ACC112 (cell line): Measurements from ENCODE around the gene CEP126.
A peak's percentile ranks its signal among the peaks of the same experiment; 100 is the strongest.
"Not testable (repeated sequence)": the region's sequence is repeated elsewhere in the genome, so short reads cannot be mapped to it uniquely, and the experiment has no call there.

Source experiments
- H2AFZ ChIP-seq: fragments of 200-600 bp; sonication (generic); one replicate; pipeline ENCODE4 v1.6.0; 2017; ENCODE audit warnings: antibody characterized with exemption, low read length; ENCODE audit not compliant: unreplicated experiment
- H3K27ac ChIP-seq: fragments of 200-600 bp; sonication (generic); 2 replicates; pipeline ENCODE4 v1.5.1; 2014; ENCODE audit warnings: low read depth, mild to moderate bottlenecking, antibody characterized with exemption, low read length, moderate library complexity
- H3K27me3 ChIP-seq: fragments of 200-600 bp; sonication (generic); 2 replicates; pipeline ENCODE4 v1.6.1; 2014; ENCODE audit warnings: mild to moderate bottlenecking, antibody characterized with exemption, low read length, moderate library complexity, mixed read lengths; ENCODE audit not compliant: insufficient read depth
- H3K36me3 ChIP-seq: fragments of 200-600 bp; sonication (generic); 2 replicates; pipeline ENCODE4 v1.6.1; 2016; ENCODE audit warnings: mild to moderate bottlenecking, antibody characterized with exemption, low read length, moderate library complexity, mixed read lengths; ENCODE audit not compliant: insufficient read depth
- H3K4me1 ChIP-seq: fragments of 200-600 bp; sonication (generic); one replicate; pipeline ENCODE4 v1.6.1; 2016; ENCODE audit warnings: low read length, mixed read lengths; ENCODE audit not compliant: insufficient read depth, unreplicated experiment, control insufficient read depth
- H3K4me3 ChIP-seq: fragments of 200-600 bp; sonication (generic); 2 replicates; pipeline ENCODE4 v1.5.1; 2014; ENCODE audit warnings: mild to moderate bottlenecking, low read depth, low read length
- H3K79me2 ChIP-seq: fragments of 200-600 bp; sonication (generic); one replicate; pipeline ENCODE4 v1.6.0; 2016; ENCODE audit warnings: low read length; ENCODE audit not compliant: control insufficient read depth, unreplicated experiment, insufficient read depth

CEP126 gene

DNA sequence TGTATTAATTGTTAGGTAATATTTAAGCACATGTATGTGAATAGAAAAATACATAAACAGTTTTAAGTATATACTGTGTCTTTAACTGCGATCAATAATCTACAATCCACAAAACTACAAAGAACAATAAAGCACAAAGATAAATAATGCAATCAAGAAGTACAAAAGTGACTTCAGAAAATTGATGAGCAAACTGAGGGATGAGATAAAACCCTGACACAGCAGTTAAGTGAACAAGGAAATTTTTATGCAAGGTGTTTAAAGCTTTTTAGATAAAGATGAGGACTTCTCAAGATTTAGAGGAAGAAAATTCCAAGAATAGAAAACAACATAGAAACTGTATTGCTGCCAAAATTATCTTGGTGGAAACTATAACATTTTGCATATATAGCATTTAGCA lies 60.0 kb downstream of the CEP126 start:
- H3K27ac ChIP-seq = no peak overlapping the region

DNA sequence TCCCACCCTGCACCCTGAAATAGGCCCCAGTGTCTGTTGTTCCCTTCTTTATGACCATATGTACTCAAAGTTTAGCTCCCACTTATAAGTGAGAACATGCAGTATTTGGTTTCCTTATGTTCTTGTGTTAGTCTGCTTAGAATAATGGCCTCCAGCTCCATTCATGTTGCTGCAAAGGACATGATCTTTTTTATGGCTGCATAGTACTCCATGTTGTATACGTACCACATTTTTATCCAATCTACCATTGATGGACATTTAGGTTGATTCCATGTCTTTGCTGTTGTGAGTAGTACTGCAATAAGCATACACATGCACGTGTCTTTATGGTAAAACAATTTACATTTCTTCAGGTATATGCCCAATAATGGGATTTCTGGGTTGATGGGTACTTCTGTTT lies 60.9 kb downstream of the CEP126 start:
- Histone ChIP-seq H3K27me3 (no peaks in the 10 kb centered on the region), H3K79me2 (no peaks in the 10 kb centered on the region), H3K36me3 (no peaks in the 10 kb centered on the region), H3K4me1 (no peaks in the 10 kb centered on the region), H2AFZ (no peak overlapping the region), H3K4me3 (no peak overlapping the region), H3K27ac (no peak overlapping the region)

More for the DNA sequence above, 60.0 kb downstream of the CEP126 start:
- Histone ChIP-seq H3K4me3 (no peak overlapping the region), H3K79me2 (no peaks in the 10 kb centered on the region), H3K27me3 (no peaks in the 10 kb centered on the region), H3K36me3 (no peaks in the 10 kb centered on the region), H3K4me1 (no peaks in the 10 kb centered on the region), H2AFZ (no peak overlapping the region)

DNA sequence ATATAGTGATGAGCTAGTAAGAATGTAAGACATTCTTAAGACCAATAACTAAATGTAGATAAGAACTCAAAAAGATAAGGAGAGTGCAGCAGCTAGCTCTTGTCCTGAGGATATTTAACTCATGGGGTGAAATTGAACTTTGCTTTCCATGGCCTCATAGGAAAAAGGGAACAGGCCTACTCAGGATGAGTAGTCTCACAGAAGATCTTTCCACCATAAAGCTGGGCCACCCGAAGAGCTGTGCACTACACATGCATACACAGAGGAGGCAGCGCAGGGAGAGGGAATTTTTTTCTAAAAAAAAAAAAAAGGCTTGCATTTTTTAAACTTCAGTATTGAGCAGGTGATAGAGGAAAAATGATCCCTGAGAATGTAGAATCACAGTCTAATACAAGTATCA lies 72.6 kb downstream of the CEP126 start:
- Histone ChIP-seq H3K4me1 (no peaks in the 10 kb centered on the region), H3K4me3 (no peak overlapping the region), H3K79me2 (no peaks in the 10 kb centered on the region), H3K36me3 (no peaks in the 10 kb centered on the region), H3K27ac (no peak overlapping the region), H2AFZ (no peak overlapping the region), H3K27me3 (no peaks in the 10 kb centered on the region)

DNA sequence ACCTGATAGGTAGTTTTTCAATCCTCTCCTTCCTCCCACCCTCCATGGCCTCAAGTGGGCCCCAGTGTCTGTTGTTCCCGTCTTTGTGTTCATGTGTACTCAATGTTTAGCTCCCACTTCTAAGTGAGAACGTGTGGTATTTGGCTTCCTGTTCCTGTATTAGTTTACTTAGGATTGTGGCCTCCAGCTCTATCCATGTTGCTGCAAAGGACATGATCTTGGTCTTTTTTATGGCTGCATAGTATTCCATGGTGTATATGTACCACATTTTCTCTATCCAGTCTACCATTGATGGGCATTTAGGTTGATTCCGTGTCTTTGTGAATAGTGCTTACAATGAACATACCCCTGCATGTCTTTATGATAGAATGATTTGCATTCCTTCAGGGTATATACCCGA lies 78.4 kb downstream of the CEP126 start:
- no peak overlapping the region for H3K27ac ChIP-seq
- H3K4me3 ChIP-seq = no peak overlapping the region
- H3K27me3 ChIP-seq = no peaks in the 10 kb centered on the region
- no peaks in the 10 kb centered on the region for H3K4me1 ChIP-seq
- no peak overlapping the region for H2AFZ ChIP-seq
- no peaks in the 10 kb centered on the region for H3K36me3 ChIP-seq
- no peaks in the 10 kb centered on the region for H3K79me2 ChIP-seq

DNA sequence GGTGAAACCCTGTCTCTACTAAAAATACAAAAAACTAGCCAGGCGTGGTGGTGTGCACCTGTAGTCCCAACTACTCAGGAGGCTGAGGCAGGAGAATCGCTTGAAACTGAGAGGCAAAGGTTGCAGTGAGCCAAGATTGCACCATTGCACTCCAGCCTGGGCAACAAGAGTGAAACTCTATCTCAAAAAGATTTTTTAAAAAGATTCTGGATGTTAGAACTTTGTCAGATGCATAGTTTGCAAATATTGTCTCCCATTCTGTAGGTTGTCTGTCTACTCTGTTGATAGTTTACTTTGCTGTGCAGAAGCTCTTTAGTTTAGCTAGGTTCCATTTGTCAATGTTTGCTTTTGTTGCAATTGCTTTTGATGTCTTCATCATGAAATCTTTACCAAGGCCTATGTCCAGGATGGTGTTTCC lies 79.3 kb downstream of the CEP126 start:
- H3K27me3 ChIP-seq, H3K4me1 ChIP-seq, H3K27ac ChIP-seq, H3K79me2 ChIP-seq, H2AFZ ChIP-seq, H3K4me3 ChIP-seq, H3K36me3 ChIP-seq: not testable (repeated sequence)

DNA sequence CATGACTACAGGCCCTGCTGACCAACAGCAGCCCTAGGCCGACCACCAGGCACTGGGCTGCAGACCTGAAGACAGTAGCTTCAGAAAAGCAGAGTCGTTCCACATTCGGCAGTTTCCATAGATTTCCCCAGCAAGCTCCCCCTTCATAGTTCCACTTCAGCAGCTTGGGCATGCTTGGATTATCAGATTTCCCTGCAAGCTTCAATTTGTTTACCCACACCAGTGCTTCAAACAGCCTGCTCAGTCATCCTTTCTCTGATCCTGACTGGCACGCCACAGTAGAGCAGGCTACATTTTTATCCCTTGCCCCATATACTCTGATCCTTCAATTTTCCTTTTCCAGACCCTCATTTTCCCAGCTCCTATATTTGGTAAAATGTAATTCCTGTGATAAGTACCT lies 81.3 kb downstream of the CEP126 start:
- H3K79me2 ChIP-seq = no peaks in the 10 kb centered on the region
- no peaks in the 10 kb centered on the region for H3K27me3 ChIP-seq
- no peak overlapping the region for H2AFZ ChIP-seq
- no peaks in the 10 kb centered on the region for H3K4me1 ChIP-seq
- no peak overlapping the region for H3K4me3 ChIP-seq
- no peak overlapping the region for H3K27ac ChIP-seq
- no peaks in the 10 kb centered on the region for H3K36me3 ChIP-seq

DNA sequence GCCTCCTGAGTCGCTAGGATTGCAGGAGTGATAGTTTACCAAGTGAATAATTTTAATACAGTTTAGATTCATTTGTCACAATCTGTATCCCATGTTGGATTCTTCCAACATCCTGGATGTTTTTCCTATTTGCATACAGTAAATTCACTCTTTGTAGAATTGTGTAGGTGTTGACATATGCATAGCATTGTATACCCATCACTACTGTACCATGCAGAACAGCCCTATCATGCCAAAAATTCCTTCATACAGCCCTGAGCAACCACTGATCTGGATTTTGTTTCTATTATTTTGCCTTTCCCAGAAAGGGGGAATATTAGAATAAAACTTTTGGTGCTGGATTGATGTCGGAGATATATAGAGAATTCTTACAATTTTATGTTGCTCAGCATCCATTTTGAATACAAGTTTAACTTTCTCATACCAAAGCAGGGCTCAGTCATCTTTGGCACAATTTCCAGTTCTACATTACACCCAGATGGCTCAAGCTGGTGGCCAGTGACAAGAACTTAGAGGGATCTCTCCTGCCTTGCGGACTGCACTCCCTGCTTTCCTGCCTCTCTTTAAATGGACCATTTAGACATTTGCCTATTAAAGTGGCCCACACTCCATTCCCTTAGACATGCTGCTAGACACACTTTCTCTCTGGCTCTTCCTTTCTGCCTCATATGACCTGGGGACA lies 87.0 kb downstream of the CEP126 start:
- Histone ChIP-seq H3K27me3 (no peaks in the 10 kb centered on the region), H3K4me3 (no peak overlapping the region), H2AFZ (no peak overlapping the region), H3K4me1 (no peaks in the 10 kb centered on the region), H3K79me2 (no peaks in the 10 kb centered on the region), H3K27ac (no peak overlapping the region), H3K36me3 (no peaks in the 10 kb centered on the region)

DNA sequence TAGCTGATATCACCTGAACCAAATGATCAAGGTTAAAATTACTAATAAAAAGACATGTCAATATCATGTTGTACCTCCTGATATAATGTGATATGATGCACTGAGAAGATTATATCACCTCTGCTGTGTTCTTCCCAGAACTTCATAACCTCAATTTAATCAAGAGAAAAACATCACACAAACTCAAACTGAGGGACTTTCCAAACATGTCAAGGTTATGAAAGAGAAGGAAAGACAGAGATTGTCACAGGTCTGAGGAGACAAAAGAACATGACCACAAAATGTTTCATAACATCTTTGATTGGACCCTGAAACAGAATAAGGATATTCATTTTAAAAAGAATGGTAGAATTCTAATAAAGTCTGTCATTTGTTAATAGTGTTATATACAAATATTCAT lies 89.4 kb downstream of the CEP126 start:
- H2AFZ ChIP-seq = no peak overlapping the region
- no peaks in the 10 kb centered on the region for H3K27me3 ChIP-seq
- no peak overlapping the region for H3K27ac ChIP-seq
- H3K36me3 ChIP-seq = no peaks in the 10 kb centered on the region
- H3K4me1 ChIP-seq = peaks cover 10% of the 10 kb centered on the region
- H3K4me3 ChIP-seq = no peak overlapping the region
- no peaks in the 10 kb centered on the region for H3K79me2 ChIP-seq

DNA sequence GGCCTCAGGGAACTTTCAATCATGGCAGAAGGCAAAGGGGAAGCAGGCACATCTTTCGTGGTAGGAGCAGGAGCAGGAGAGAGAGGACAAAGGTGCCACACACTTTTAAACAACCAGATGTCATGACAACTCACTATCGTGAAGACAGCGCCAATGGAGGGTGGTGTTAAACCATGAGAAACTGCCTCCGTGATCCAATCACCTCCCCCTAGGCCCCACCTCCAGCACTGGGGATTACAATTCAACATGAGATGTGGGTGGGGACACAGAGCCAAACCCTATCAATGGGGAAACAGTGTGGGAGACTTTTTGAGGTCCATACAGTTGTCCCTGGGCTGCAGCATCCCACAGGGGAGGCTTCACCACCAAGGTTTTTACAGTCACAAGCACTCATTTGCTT lies 90.5 kb downstream of the CEP126 start:
- H3K4me1 ChIP-seq = peaks cover 17% of the 10 kb centered on the region
- H2AFZ ChIP-seq = no peak overlapping the region
- H3K79me2 ChIP-seq = no peaks in the 10 kb centered on the region
- H3K27me3 ChIP-seq = no peaks in the 10 kb centered on the region
- H3K4me3 ChIP-seq = no peak overlapping the region
- H3K27ac ChIP-seq = no peak overlapping the region
- H3K36me3 ChIP-seq = no peaks in the 10 kb centered on the region

DNA sequence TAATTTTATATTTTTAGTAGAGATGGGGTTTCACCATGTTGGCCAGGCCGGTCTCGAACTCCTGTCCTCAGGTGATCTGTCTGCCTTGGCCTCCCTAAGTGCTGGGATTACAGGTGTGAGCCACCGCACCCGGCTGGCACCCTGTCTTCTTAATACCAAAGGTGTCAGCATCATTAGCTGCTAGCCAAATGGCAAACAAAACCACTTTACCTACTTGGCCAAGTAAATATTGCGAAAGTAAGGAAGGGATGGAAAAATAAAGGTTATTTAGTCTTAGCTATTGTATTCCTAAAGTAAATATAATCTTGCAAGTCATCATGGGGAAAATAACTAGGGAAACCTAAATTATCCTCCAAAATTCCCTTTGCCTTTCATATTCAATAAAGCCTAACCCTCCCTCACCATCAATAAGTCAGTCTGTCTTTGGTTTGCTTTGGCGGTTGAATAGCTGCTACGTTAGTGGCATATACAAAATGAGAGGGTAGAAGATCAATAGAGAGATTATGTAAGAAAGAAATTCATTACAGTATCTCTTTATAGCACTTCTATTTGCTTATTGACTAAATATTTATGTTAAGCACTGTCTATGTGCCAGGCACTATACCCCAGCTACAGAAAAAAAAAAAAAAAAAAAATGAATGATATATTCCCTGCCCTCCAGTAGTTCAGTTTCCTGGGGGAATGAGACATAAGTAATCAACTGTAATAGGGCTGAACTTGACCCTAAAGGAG lies 92.2 kb downstream of the CEP126 start:
- no peaks in the 10 kb centered on the region for H3K79me2 ChIP-seq
- H3K4me1 ChIP-seq = peaks cover 31% of the 10 kb centered on the region
- peak overlapping the region; percentile 16 for H2AFZ ChIP-seq
- no peaks in the 10 kb centered on the region for H3K36me3 ChIP-seq
- H3K27ac ChIP-seq = no peak overlapping the region
- H3K4me3 ChIP-seq = no peak overlapping the region
- H3K27me3 ChIP-seq = no peaks in the 10 kb centered on the region
